Bronchial epithelial cell (primary cell): ENCODE measurements around the gene PDC. TPM values are rescaled to one million over a fixed set of nuclear protein-coding genes. Genes with fewer than 3 reads are reported as not detected.

Source experiments
- DNase-seq: peaks from one replicate; pipeline ENCODE4 v3.0.0-alpha.2; 2010; ENCODE audit warnings: low read depth
- FAIRE-seq: peaks from 2 replicates; lab custom pipeline; 2011; peaks lifted over from hg19 to GRCh38; lab: Jason Lieb, UNC
- H3K27me3 ChIP-seq: 2 replicates; pipeline ENCODE4 v1.5.1; 2011; ENCODE audit warnings: low read length; ENCODE audit not compliant: control insufficient read depth, insufficient read depth
- H3K36me3 ChIP-seq: 2 replicates; pipeline ENCODE4 v1.5.1; 2011; ENCODE audit warnings: low read length; ENCODE audit not compliant: control insufficient read depth, insufficient read depth
- H3K4me3 ChIP-seq: 2 replicates; pipeline ENCODE4 v1.5.1; 2011; ENCODE audit warnings: mild to moderate bottlenecking, low read depth, low read length, control low read depth
- CTCF ChIP-seq: IDR thresholded peaks from 2 replicates; pipeline ENCODE4 v1.5.1; 2011; ENCODE audit warnings: mild to moderate bottlenecking, moderate library complexity, low read length, control low read depth, inconsistent platforms; ENCODE audit not compliant: insufficient read depth, severe bottlenecking
- total RNA-seq: library from RNA; depleted of rRNA; stranded (reverse); fragments of >200 nt; gene quantifications from 2 replicates; pipeline ENCODE4 v1.2.1, GENCODE V29; 2014

The PDC gene
- total RNA-seq, 1 donor from 2014 or later: not detected

GRCh38 chr1:186446152-186446551, 14.8 kb downstream of the PDC start:
- no peaks in the 10 kb centered on the region for H3K27me3 ChIP-seq
- TF ChIP-seq CTCF: no peak
- FAIRE-seq: no peak
- H3K36me3 ChIP-seq: no peaks in the 10 kb centered on the region
- DNase-seq: no peak
- no peak overlapping the region for H3K4me3 ChIP-seq

- Histone ChIP-seq H3K4me3 (no peak overlapping the region), H3K36me3 (no peaks in the 10 kb centered on the region), H3K27me3 (no peaks in the 10 kb centered on the region)
- FAIRE-seq (no peak), DNase-seq (no peak)
- no peak for TF ChIP-seq CTCF
Measured at GRCh38 chr1:186443638-186444037, 17.3 kb downstream of the PDC start.

- FAIRE-seq (no peak), DNase-seq (peak; percentile 15)
- Histone ChIP-seq H3K4me3 (no peak overlapping the region), H3K36me3 (no peaks in the 10 kb centered on the region), H3K27me3 (no peaks in the 10 kb centered on the region)
- no peak for TF ChIP-seq CTCF
Measured at GRCh38 chr1:186442651-186443375, 18.1 kb downstream of the PDC start.

- DNase-seq: peak; percentile 87
- H3K36me3 ChIP-seq: no peaks in the 10 kb centered on the region
- no peaks in the 10 kb centered on the region for H3K27me3 ChIP-seq
- no peak for TF ChIP-seq CTCF
- no peak for FAIRE-seq
- H3K4me3 ChIP-seq: no peak overlapping the region
Measured at GRCh38 chr1:186440584-186440983, 20.3 kb downstream of the PDC start.

GRCh38 chr1:186438567-186438966, 22.3 kb downstream of the PDC start:
- no peak for TF ChIP-seq CTCF
- Histone ChIP-seq H3K27me3 (no peaks in the 10 kb centered on the region), H3K36me3 (no peaks in the 10 kb centered on the region), H3K4me3 (no peak overlapping the region)
- no peak for DNase-seq
- no peak for FAIRE-seq

GRCh38 chr1:186435336-186435735, 25.6 kb downstream of the PDC start:
- no peak overlapping the region for H3K4me3 ChIP-seq
- TF ChIP-seq CTCF: no peak
- no peaks in the 10 kb centered on the region for H3K36me3 ChIP-seq
- peak; percentile 67 for DNase-seq
- H3K27me3 ChIP-seq: no peaks in the 10 kb centered on the region
- FAIRE-seq: no peak
